ENCODE data around the gene CDH4. TPM values are rescaled to one million over a fixed set of nuclear protein-coding genes. Genes with fewer than 3 reads are reported as not detected.

Gene CDH4
- polyA plus RNA-seq, 1 donor: 1.2 TPM

GRCh38 chr20:61532736-61533135, 280.7 kb downstream of the CDH4 start:
- no peak for DNase-seq (ENCODE audit: low read depth)

- DNase-seq (ENCODE audit: low read depth): no peak
These were observed 281.2 kb downstream of the CDH4 start for GRCh38 chr20:61533231-61533631.

GRCh38 chr20:61534346-61534745, 282.3 kb downstream of the CDH4 start:
- no peak for DNase-seq (ENCODE audit: low read depth)

GRCh38 chr20:61535091-61535490, 283.0 kb downstream of the CDH4 start:
- no peak for DNase-seq (ENCODE audit: low read depth)

GRCh38 chr20:61535536-61535935, 283.5 kb downstream of the CDH4 start:
- DNase-seq (ENCODE audit: low read depth): no peak

- DNase-seq (ENCODE audit: low read depth): no peak
These were observed 283.9 kb downstream of the CDH4 start for GRCh38 chr20:61535956-61536355.

- DNase-seq (ENCODE audit: low read depth): no peak
These were observed 284.6 kb downstream of the CDH4 start for GRCh38 chr20:61536671-61537070.

- no peak for DNase-seq (ENCODE audit: low read depth)
These were observed 285.4 kb downstream of the CDH4 start for GRCh38 chr20:61537239-61538182.

- DNase-seq (ENCODE audit: low read depth): no peak
These were observed 286.3 kb downstream of the CDH4 start for GRCh38 chr20:61538183-61538942.

GRCh38 chr20:61538943-61539265, 286.8 kb downstream of the CDH4 start:
- DNase-seq (ENCODE audit: low read depth): no peak

GRCh38 chr20:61539706-61540360, 287.8 kb downstream of the CDH4 start:
- DNase-seq (ENCODE audit: low read depth): no peak

- no peak for DNase-seq (ENCODE audit: low read depth)
These were observed 289.5 kb downstream of the CDH4 start for GRCh38 chr20:61541537-61541936.

- DNase-seq (ENCODE audit: low read depth): no peak
These were observed 291.0 kb downstream of the CDH4 start for GRCh38 chr20:61543086-61543485.

- no peak for DNase-seq (ENCODE audit: low read depth)
These were observed 292.1 kb downstream of the CDH4 start for GRCh38 chr20:61543931-61544745.

GRCh38 chr20:61544910-61545889, 293.1 kb downstream of the CDH4 start:
- no peak for DNase-seq (ENCODE audit: low read depth)

GRCh38 chr20:61546641-61547040, 294.6 kb downstream of the CDH4 start:
- DNase-seq (ENCODE audit: low read depth): no peak

GRCh38 chr20:61548069-61548468, 296.0 kb downstream of the CDH4 start:
- DNase-seq (ENCODE audit: low read depth): no peak

- DNase-seq (ENCODE audit: low read depth): no peak
These were observed 297.8 kb downstream of the CDH4 start for GRCh38 chr20:61549865-61550264.

GRCh38 chr20:61551401-61551800, 299.3 kb downstream of the CDH4 start:
- DNase-seq (ENCODE audit: low read depth): no peak

GRCh38 chr20:61554617-61555016, 302.6 kb downstream of the CDH4 start:
- DNase-seq (ENCODE audit: low read depth): no peak

All from forelimb muscle (tissue), 1 donor.